NCI-H128 (cell line): ENCODE data around the gene LARP4B.

Experiments
- DNase-seq: peaks from one replicate; lab custom pipeline; 2025; ENCODE audit not compliant: unreplicated experiment; lab: John Stamatoyannopoulos, UW

The LARP4B gene

GRCh38 chr10:931326-932318, at the start of gene LARP4B:
Gene LARP4B, minus strand, starts transcription at chr10:931705. Its CDS starts 45,984 bp downstream, at chr10:885721.
- DNase-seq, result peak; percentile 92

DNA sequence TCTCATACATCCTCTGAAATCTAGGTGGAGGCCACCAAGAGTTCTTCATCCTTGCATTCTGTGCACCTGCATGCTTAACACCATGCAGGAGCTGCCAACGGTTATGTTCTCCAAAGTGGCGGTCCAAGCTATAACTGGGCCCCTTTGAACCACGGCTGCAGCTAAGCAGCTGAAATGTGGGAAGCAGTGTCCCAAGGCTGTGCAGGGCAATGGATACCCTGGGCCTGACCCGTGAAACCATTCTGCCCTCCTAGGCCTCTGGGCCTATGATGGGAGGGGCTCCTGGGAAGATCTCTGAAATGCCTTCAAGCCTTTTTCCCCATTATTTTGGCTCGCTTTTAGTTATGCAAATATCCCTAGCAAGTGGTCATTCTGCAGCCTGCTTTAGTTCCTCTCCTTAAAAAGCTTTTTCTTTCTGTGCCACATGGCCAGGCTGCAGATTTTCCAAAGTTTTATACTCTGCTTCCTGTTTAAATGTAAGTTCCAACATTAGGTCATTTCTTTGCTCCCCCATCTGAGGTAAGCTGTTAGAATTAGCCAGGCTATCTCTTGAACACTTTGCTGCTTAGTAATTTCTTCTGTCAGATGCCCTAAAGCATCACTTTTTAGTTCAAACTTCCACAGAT, 49.1 kb upstream of the LARP4B start:
- DNase-seq, result no peak

DNA sequence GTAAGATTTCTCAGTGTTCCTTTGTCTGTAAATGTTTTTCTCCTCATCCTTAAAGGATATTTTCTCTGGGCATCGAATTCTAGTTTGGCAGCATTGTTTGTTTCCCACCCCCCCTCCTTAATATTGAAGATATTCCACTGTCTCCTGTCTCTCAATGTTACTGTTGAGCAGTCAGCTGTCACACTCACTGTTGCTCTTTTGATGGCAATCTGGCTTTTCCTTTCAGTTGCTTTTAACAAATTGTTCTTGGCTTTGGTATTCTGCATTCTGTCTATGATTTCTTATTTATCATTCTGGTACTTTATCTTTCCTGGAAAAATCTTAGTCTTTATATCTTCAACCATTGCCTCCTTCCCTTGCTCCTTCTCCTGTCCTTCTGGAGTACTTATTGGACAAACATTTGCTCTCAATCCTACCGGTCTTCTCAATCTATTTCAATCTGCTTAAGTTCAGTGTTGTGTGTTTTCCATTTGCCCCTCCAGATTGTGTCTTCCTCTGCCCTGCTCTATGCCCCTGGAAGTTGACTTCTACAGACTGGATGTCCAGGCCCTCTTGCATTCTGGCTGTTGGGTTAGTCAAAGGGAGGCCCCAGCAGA, 47.4 kb upstream of the LARP4B start:
- no peak for DNase-seq

DNA sequence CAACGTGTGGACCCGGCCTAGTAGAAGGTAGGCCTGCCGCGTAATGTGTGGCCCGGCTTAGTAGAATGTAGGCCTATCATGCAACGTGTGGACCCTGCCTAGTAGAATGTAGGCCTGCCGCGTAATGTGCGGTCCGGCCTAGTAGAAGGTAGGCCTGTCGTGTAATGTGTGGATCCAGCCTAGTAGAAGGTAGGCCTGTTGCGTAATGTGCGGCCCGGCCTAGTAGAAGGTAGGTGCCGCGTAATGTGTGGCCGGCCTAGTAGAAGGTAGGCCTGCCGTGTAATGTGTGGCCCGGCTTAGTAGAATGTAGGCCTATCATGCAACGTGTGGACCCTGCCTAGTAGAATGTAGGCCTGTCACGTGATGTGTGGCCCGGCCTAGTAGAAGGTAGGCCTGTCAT, 44.8 kb upstream of the LARP4B start:
- DNase-seq, result no peak

DNA sequence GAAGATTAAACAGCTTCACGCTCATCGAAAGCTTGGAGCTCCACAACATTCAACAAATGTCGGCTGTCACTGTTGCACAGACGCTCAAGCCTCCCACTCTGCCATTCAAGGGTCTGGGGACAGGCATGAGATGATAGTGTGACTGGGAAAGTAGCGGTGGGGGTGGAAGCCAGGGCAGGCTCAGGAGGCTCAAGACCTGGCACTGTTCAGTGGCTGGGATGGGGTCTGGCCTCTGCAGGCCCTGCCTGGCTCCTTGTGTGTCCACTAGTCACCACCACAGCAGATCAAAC, 43.2 kb upstream of the LARP4B start:
- no peak for DNase-seq

- DNase-seq, result no peak
Measured at GRCh38 chr10:974038-974784, 42.7 kb upstream of the LARP4B start.

DNA sequence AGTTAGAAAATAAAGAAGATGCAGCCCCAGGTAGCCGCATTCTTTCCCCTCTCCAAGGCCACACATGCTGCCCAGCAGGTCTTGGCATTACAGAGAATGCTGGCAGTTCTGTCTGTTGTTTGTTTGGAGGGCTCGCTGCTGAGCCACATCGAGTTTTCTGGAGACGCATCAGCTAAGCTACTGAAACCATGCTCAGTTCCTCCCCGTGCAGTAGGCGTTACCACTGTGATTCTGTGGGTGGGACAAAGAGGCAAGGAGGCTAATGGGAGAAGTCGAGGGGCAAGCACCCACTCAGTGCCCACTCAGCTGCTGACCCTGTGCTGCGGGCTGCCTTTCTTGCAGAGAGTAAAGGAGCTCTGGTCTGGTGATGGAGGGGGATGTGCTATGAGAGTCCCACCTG, 41.3 kb upstream of the LARP4B start:
- no peak for DNase-seq

DNA sequence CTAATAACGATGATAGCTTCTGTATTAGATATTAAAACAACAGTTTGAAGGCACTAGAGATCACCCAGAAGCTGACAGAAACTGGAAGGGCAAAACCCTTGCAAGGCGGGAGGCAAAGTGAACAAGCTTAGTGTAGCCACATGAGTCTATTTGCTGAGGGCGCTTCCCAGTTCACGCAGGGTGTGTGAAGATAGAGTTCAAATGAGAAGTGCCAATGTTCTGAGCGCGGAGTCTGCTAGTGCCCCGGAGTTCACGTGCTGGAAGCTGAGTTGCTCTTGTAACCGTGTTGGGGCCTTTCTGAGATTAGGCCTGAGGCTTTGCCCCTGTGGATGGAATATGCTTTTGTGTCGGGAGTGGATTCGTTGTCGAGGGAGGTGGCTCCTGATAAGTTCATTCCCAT, 40.1 kb upstream of the LARP4B start:
- no peak for DNase-seq

GRCh38 chr10:971150-971542, 39.6 kb upstream of the LARP4B start:
- DNase-seq, result no peak

DNA sequence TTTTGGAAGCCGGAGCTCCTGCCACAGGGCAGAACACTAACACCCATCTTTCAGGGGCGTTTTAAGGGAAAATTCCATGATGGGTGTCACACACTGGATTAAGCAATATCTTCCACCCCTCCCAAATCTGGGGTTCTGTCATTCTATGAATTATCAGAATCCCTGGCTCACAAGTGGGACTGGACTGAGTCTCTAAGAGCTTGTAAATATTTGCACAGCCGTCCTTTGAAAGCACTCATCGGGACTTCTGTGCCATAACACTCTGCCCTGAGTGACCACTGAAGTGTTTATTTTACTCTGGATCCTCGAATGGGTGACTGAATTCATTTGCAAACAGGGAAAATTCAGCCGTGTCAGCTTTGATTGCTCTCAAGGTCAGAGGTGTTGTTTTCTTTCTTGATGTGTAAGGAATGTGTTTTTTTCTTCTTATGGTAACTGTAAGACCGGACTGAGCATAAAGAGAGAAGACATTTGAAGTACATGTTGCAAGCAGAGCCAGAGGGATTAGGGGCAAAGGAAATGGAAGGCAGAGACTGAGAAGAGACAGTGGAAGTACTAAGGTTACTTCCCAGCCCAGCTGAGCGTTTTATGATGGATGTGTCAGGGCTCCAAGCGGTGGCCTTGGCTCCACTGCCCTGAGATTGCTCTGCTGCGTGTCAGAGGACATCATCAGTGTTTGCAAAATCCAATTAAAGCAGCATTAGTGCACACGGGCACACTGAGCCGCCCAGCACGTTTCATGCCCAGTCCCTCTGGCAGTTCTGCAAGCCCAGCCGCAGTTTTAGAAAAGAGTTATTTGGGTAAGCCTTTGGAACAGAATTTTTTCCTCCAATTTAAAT, 39.0 kb upstream of the LARP4B start:
- no peak for DNase-seq

DNA sequence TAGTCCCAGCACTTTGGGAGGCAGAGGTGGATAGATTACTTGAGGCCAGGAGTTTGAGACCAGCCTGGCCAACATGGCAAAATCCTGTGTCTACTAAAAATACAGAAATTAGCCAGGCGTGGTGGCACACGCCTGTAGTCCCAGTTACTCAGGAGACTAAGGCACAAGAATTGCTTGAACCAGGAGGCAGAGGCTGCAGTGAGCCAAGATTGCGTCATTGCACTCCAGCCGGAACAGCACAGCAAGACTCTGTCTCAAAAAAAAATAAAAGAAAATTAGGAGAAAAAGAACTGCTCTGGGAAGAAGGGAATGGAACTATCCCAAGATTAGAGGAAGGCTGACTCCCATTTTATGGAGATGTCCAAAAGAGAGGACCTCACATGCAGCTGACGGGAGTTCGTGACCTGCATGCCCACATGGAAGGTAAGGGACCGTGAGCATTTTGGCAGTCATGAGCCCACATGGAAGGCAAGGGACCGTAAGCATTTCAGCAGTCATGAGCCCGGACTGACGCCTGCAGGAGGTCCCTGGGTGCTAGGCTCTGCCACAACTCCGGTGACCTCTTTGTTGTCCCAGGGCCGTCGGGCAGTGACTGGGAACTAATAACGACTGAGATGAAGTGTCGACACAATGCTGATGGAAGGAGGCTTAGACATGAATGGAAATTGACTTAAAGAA, 38.1 kb upstream of the LARP4B start:
- DNase-seq, result no peak

DNA sequence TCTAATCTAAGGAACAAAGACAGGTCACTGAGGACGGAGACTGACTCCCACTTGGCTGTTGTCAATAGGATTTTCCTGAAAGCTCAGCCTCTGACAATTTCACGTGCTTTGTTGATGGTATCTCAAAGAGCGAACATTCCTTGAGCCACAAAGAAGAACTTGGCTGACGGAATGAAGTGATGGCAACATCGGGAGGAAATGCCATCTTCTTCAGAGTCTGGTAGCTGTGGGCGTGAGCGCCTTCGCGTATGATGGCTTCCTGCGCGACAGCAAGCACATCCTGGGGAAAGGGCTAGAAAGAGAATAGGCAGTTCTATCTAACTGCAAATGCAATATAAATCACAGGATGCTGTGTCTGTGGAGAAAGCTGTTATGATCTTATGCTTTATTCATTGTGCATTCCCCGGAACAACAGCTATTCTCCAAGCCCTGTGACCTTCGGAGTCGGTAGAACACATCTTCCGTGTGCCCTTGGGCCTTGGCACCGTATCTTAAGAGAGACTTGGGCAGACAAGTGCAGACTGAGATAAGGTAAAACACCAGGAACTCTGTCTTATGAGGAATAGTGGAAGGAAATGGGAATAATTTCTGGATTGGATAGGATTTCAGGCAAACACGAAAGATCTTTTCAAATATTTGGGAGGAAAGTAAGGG, 37.2 kb upstream of the LARP4B start:
- DNase-seq, result no peak

GRCh38 chr10:966466-967235, 35.1 kb upstream of the LARP4B start:
- no peak for DNase-seq

GRCh38 chr10:964988-965417, 33.5 kb upstream of the LARP4B start:
- no peak for DNase-seq

DNA sequence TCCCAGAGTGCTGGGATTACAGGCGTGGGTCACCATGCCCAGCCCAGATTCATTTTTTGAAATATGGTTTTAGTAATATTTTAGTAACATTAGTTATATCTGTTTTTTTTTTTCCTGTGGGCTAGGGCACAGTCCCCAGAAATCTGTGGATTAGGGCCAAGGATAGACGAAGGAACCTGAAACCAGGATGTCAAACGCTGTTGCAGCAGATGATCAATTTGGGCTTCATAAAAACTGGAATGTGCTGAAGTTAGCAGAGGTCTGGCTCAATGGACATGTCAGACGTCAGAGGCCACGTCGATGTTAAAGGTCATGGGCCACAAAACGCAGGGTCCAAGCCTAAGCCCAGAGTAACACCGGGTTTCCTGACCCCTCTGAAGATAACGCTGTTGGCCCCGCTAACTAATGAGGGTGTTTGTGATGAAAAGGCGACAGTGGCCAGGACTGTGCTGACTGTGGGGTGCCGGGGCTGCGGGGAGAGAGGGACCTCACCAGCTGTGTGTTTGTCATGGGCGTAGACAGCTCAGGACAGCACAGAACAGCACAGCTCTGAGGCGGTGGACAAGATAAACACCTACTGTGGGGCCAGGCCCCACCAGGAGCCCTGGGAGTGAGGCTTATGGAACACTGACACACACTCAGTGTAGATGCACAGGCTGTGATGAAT, 32.9 kb upstream of the LARP4B start:
- DNase-seq, result no peak

GRCh38 chr10:963655-964054, 32.1 kb upstream of the LARP4B start:
- DNase-seq, result no peak

- no peak for DNase-seq
Measured at GRCh38 chr10:963186-963585, 31.7 kb upstream of the LARP4B start.

DNA sequence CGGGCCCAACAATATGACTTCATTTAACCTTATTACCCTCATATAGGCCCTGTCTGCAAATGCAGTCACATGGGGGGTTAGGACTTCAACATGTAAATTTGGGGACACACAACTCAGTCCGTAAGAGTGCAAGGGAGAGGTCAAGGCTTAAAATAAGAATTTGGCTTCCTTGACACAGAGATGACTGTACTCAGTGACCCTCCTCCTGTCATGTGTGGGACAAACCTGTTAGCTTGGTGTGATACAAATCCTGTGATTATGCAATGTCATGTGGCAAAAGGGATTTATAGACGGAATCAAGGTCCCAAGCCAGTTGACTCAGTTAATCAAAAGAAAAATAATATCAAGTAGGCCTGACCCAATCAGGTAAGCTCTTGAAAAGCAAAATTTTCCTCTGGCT, 30.8 kb upstream of the LARP4B start:
- DNase-seq, result no peak
